ENCODE results near the gene ANLN.
"Not testable (repeated sequence)": the region's sequence is repeated elsewhere in the genome, so short reads cannot be mapped to it uniquely, and the experiment has no call there.

Gene ANLN

GRCh38 chr7:36381056-36381455 is 8.6 kb upstream of the ANLN start:
- no peak for DNase-seq

- not testable (repeated sequence) for DNase-seq
These were observed 6.4 kb upstream of the ANLN start for GRCh38 chr7:36383284-36383683.

GRCh38 chr7:36385646-36386045 is 4.0 kb upstream of the ANLN start:
- not testable (repeated sequence) for DNase-seq

GRCh38 chr7:36387435-36388231 is 2.0 kb upstream of the ANLN start:
- no peak for DNase-seq

GRCh38 chr7:36388423-36388822 is 1.2 kb upstream of the ANLN start:
- no peak for DNase-seq

- DNase-seq: peak; percentile 71
These were observed 783 bp downstream of the ANLN start for GRCh38 chr7:36390199-36391090.

GRCh38 chr7:36391436-36392198 is 2.0 kb downstream of the ANLN start:
- no peak for DNase-seq

GRCh38 chr7:36393826-36394225 is 4.2 kb downstream of the ANLN start:
- DNase-seq: no peak

GRCh38 chr7:36395171-36395894 is 5.7 kb downstream of the ANLN start:
- DNase-seq: no peak

- no peak for DNase-seq
These were observed 6.5 kb downstream of the ANLN start for GRCh38 chr7:36396150-36396549.

- DNase-seq: no peak
These were observed 10.4 kb downstream of the ANLN start for GRCh38 chr7:36400036-36400435.

GRCh38 chr7:36400606-36401005 is 10.9 kb downstream of the ANLN start:
- DNase-seq: no peak

- no peak for DNase-seq
These were observed 13.8 kb downstream of the ANLN start for GRCh38 chr7:36403452-36403851.

- DNase-seq: no peak
These were observed 15.2 kb downstream of the ANLN start for GRCh38 chr7:36404639-36405408.

GRCh38 chr7:36405409-36405803 is 15.7 kb downstream of the ANLN start:
- no peak for DNase-seq

GRCh38 chr7:36406156-36406555 is 16.5 kb downstream of the ANLN start:
- no peak for DNase-seq

GRCh38 chr7:36407636-36408550 is 18.2 kb downstream of the ANLN start:
- DNase-seq: no peak

- DNase-seq: no peak
These were observed 18.9 kb downstream of the ANLN start for GRCh38 chr7:36408589-36408988.

GRCh38 chr7:36409180-36409579 is 19.5 kb downstream of the ANLN start:
- no peak for DNase-seq

GRCh38 chr7:36415144-36415543 is 25.5 kb downstream of the ANLN start:
- no peak for DNase-seq

- DNase-seq: no peak
These were observed 26.6 kb downstream of the ANLN start for GRCh38 chr7:36416251-36416650.
